ENCODE results near the gene EIF1. TPM values are rescaled to one million over a fixed set of nuclear protein-coding genes. Genes with fewer than 3 reads are reported as not detected.

The EIF1 gene
- total and polyA plus RNA-seq, 2 donors (not counting 3 experiments of a cell fraction or from before 2014, with no cell fraction given): 168 to 814 TPM

GRCh38 chr17:41707803-41708669 lies 19.4 kb downstream of the EIF1 start:
- H3K4me1 ChIP-seq (ENCODE audit: control insufficient read depth, extremely low read depth, insufficient read depth, low read length): no peaks in the 10 kb centered on the region
- H3K27me3 ChIP-seq (ENCODE audit: control insufficient read depth in 2 of 2, insufficient read depth in 2 of 2, low read length in 2 of 2): peaks cover 2 to 5% of the 10 kb centered on the region in 2 experiments
- dilution Hi-C loops (cut with MboI; ENCODE audit: extremely low pct_ligation_motif_present, low sequenced_read_pairs) (no loop called here), intact Hi-C loops (cut with micrococcal nuclease) (no loop called here)
- no peak for TF ChIP-seq POLR2AphosphoS5 (IDR thresholded peaks at IDR 0.05; ENCODE audit: insufficient read depth, low read depth, low read length)
- no peak for TF ChIP-seq EZH2 (IDR thresholded peaks at IDR 0.05; ENCODE audit: borderline replicate concordance, low read depth, low read length, severe bottlenecking)
- TF ChIP-seq MAX (IDR thresholded peaks at IDR 0.05; ENCODE audit: insufficient read depth, insufficient read length): no peak
- no peak for TF ChIP-seq GATA2 (IDR thresholded peaks at IDR 0.05; ENCODE audit: insufficient read depth, insufficient read length, low read depth, low read length)
- TF ChIP-seq JUN (IDR thresholded peaks at IDR 0.05; ENCODE audit: borderline replicate concordance, insufficient read depth, insufficient read length, low read depth): no peak
- no peak for TF ChIP-seq CTCF (IDR thresholded peaks at IDR 0.05; ENCODE audit: extremely low read depth in 1 of 2, insufficient read depth in 1 of 2, low read depth in 1 of 2, low read length in 2 of 2)
- no peak for TF ChIP-seq MYC (IDR thresholded peaks at IDR 0.05; ENCODE audit: low read depth, low read length)
- TF ChIP-seq FOS (IDR thresholded peaks at IDR 0.05; ENCODE audit: borderline replicate concordance, insufficient read depth, low read length): no peak
- TF ChIP-seq POLR2A (IDR thresholded peaks at IDR 0.05; ENCODE audit: low read depth, low read length): no peak
- ChIA-PET CTCF (interaction anchor here (1.3 to 6.5 kb wide), 2 partner anchors 10 to 13 kb away, joined by 3 to 71 read pairs; no protein-coding TSS in a partner anchor), POLR2A (interaction anchor here (0.9 kb wide), 1 partner anchor 12 kb away, joined by 3 read pairs; no protein-coding TSS in a partner anchor)
- H3K9me3 ChIP-seq (replicated peaks; ENCODE audit: control insufficient read depth, insufficient read depth, low read length): no peaks in the 10 kb centered on the region
- no peaks in the 10 kb centered on the region for H3K79me2 ChIP-seq (ENCODE audit: control insufficient read depth, insufficient read depth, low read length)
- H3K9me1 ChIP-seq (replicated peaks; ENCODE audit: control insufficient read depth, extremely low read depth, insufficient read depth, low read length): no peaks in the 10 kb centered on the region
- H3K27ac ChIP-seq (ENCODE audit: insufficient read depth, low read depth, low read length): no peak overlapping the region
- DNase-seq (ENCODE audit: low read depth, low spot score) (no peak), FAIRE-seq (no peak)
- H4K20me1 ChIP-seq (replicated peaks; ENCODE audit: control insufficient read depth, extremely low read depth, insufficient read depth, low read length): no peaks in the 10 kb centered on the region
- no peak overlapping the region for H3K4me3 ChIP-seq (replicated peaks in 1 of 3; ENCODE audit: insufficient read depth in 1 of 3, low read depth in 1 of 3, low read length in 3 of 3)
- no peak overlapping the region for H3K4me2 ChIP-seq (ENCODE audit: insufficient read depth, low read length)
- no peaks in the 10 kb centered on the region for H3K36me3 ChIP-seq (ENCODE audit: control insufficient read depth in 2 of 2, extremely low read depth in 1 of 2, insufficient read depth in 2 of 2, low read length in 2 of 2)
- H3K9ac ChIP-seq (replicated peaks; ENCODE audit: extremely low read depth, insufficient read depth, low read length): no peak overlapping the region
- no peak overlapping the region for H2AFZ ChIP-seq (ENCODE audit: low read depth, low read length)
- BruUV-seq (replicated peaks): no TSS peak

Measured in endothelial cell of umbilical vein (primary cell).